SK-N-SH treated with all-trans-retinoic acid at 6 μM for 48 hours (cell line): ENCODE results near the gene NRAP.

Source experiments
- ATAC-seq: fragments of 200-7000 bp; cut with Tn5 transposase; 3 replicates; pipeline ENCODE4 v1.9.1; 2020; ENCODE audit warnings: mild to moderate bottlenecking, moderate library complexity
- ARNTL ChIP-seq: fragments of 450-650 bp; formaldehyde crosslinking; IDR thresholded peaks from 2 replicates; pipeline ENCODE4 v1.5.0; 2020; ENCODE audit warnings: low read depth, mild to moderate bottlenecking, moderate library complexity, borderline replicate concordance
- BACH2 ChIP-seq: fragments of 250-450 bp; sonication (Bioruptor Pico); IDR thresholded peaks from 2 replicates; pipeline ENCODE4 v1.9.0; 2021; ENCODE audit warnings: mild to moderate bottlenecking, borderline replicate concordance
- CREB5 ChIP-seq: fragments of 250-450 bp; sonication (Bioruptor Pico); IDR thresholded peaks from 2 replicates; pipeline ENCODE4 v1.5.1; 2020; ENCODE audit warnings: low read depth, mild to moderate bottlenecking, moderate library complexity
- CSDC2 ChIP-seq: fragments of 250-450 bp; sonication (Bioruptor Pico); IDR thresholded peaks from 2 replicates; pipeline ENCODE4 v1.5.0; 2020; ENCODE audit warnings: mild to moderate bottlenecking, moderate library complexity
- CSRNP3 ChIP-seq: fragments of 250-450 bp; sonication (Bioruptor Pico); IDR thresholded peaks from 2 replicates; pipeline ENCODE4 v1.5.1; 2021; ENCODE audit warnings: mild to moderate bottlenecking, moderate library complexity
- GLIS3 ChIP-seq: fragments of 250-450 bp; sonication (Bioruptor Pico); IDR thresholded peaks from 2 replicates; pipeline ENCODE4 v1.5.0; 2020; ENCODE audit warnings: mild to moderate bottlenecking, moderate library complexity
- ISL1 ChIP-seq: fragments of 250-450 bp; sonication (Bioruptor Pico); IDR thresholded peaks from 2 replicates; pipeline ENCODE4 v2.1.2; 2022; ENCODE audit warnings: mild to moderate bottlenecking, moderate library complexity
- PATZ1 ChIP-seq: fragments of 250-450 bp; sonication (Bioruptor Pico); IDR thresholded peaks from 2 replicates; pipeline ENCODE4 v1.8.0; 2020; ENCODE audit warnings: mild to moderate bottlenecking, moderate library complexity, borderline replicate concordance
- POU6F1 ChIP-seq: fragments of 250-450 bp; sonication (Bioruptor Pico); IDR thresholded peaks from 2 replicates; pipeline ENCODE4 v1.8.0; 2021; ENCODE audit warnings: low read depth, mild to moderate bottlenecking, moderate library complexity, borderline replicate concordance
- PPARA ChIP-seq: fragments of 250-450 bp; sonication (Bioruptor Pico); IDR thresholded peaks from 2 replicates; pipeline ENCODE4 v1.5.0; 2020; ENCODE audit warnings: mild to moderate bottlenecking, borderline replicate concordance
- RARB ChIP-seq: fragments of 250-450 bp; sonication (Bioruptor Pico); IDR thresholded peaks from 2 replicates; pipeline ENCODE4 v1.8.0; 2021; ENCODE audit warnings: mild to moderate bottlenecking, moderate library complexity
- SNAI2 ChIP-seq: fragments of 250-450 bp; sonication (Bioruptor Pico); IDR thresholded peaks from 2 replicates; pipeline ENCODE4 v1.5.0; 2020; ENCODE audit warnings: mild to moderate bottlenecking, moderate library complexity
- TCF4 ChIP-seq: fragments of 250-450 bp; sonication (Bioruptor Pico); IDR thresholded peaks from 2 replicates; pipeline ENCODE4 v1.8.0; 2021; ENCODE audit warnings: mild to moderate bottlenecking, moderate library complexity, borderline replicate concordance
- TOX ChIP-seq: fragments of 250-450 bp; sonication (Bioruptor Pico); IDR thresholded peaks from 2 replicates; pipeline ENCODE4 v1.8.0; 2021; ENCODE audit warnings: mild to moderate bottlenecking, moderate library complexity, borderline replicate concordance
- TSHZ2 ChIP-seq: fragments of 250-450 bp; sonication (Bioruptor Pico); IDR thresholded peaks from 2 replicates; pipeline ENCODE4 v1.5.0; 2020; ENCODE audit warnings: mild to moderate bottlenecking, moderate library complexity
- ZC3H10 ChIP-seq: fragments of 250-450 bp; sonication (Bioruptor Pico); IDR thresholded peaks from 2 replicates; pipeline ENCODE4 v1.5.1; 2021; ENCODE audit warnings: mild to moderate bottlenecking, moderate library complexity
- ZFP3 ChIP-seq: fragments of 250-450 bp; sonication (Bioruptor Pico); IDR thresholded peaks from 2 replicates; pipeline ENCODE4 v1.5.0; 2020; ENCODE audit warnings: mild to moderate bottlenecking, moderate library complexity
- ZNF70 ChIP-seq: fragments of 450-650 bp; formaldehyde crosslinking; IDR thresholded peaks from 2 replicates; pipeline ENCODE4 v1.5.0; 2020; ENCODE audit warnings: mild to moderate bottlenecking, moderate library complexity
- ZNF8 ChIP-seq: fragments of 450-650 bp; formaldehyde crosslinking; IDR thresholded peaks from 2 replicates; pipeline ENCODE4 v1.5.0; 2020; ENCODE audit warnings: mild to moderate bottlenecking, moderate library complexity

NRAP gene

GRCh38 chr10:113663908-113664307, at the start of gene NRAP:
NRAP (minus strand) TSS chr10:113664041; CDS start chr10:113663882, 159 bp downstream.
- ATAC-seq = no peak
- TF ChIP-seq RARB (CRISPR knock-in tag) (no peak), SNAI2 (no peak), ZC3H10 (CRISPR knock-in tag) (no peak), GLIS3 (CRISPR knock-in tag) (no peak), ZNF8 (CRISPR knock-in tag) (no peak), BACH2 (CRISPR knock-in tag) (no peak), TCF4 (CRISPR knock-in tag) (no peak), ZNF70 (CRISPR knock-in tag) (no peak), CSDC2 (CRISPR knock-in tag) (no peak), ZFP3 (no peak), PATZ1 (CRISPR knock-in tag) (no peak), ARNTL (CRISPR knock-in tag) (no peak), CREB5 (CRISPR knock-in tag) (no peak), CSRNP3 (no peak), TSHZ2 (CRISPR knock-in tag) (no peak), POU6F1 (no peak), ISL1 (CRISPR knock-in tag) (no peak)

GRCh38 chr10:113713640-113713982, 49.8 kb upstream of the NRAP start:
- ATAC-seq = no peak
- TF ChIP-seq PPARA = no peak
- no peak for TF ChIP-seq GLIS3 (CRISPR knock-in tag)
- TF ChIP-seq CREB5 (CRISPR knock-in tag) = no peak
- TF ChIP-seq BACH2 (CRISPR knock-in tag) = no peak
- TF ChIP-seq TOX (CRISPR knock-in tag) = no peak
- TF ChIP-seq TCF4 (CRISPR knock-in tag) = no peak
- TF ChIP-seq CSRNP3 = no peak
- TF ChIP-seq, all 23 proteins: peak for 0
